WTC11 (cell line): ENCODE measurements around the gene CASKIN2. TPM values are rescaled to one million over a fixed set of nuclear protein-coding genes. Genes with fewer than 3 reads are reported as not detected.
A peak's percentile ranks its signal among the peaks of the same experiment; 100 is the strongest.

Experiments used
- E2F5 ChIP-seq: sonication (generic); formaldehyde crosslinking; IDR thresholded peaks from 2 replicates; pipeline ENCODE4 v1.8.1; 2022; ENCODE audit warnings: mild to moderate bottlenecking, moderate library complexity, missing genetic modification reagents
- ERG ChIP-seq: fragments of 250-450 bp; sonication (Bioruptor Pico); IDR thresholded peaks from 2 replicates; pipeline ENCODE4 v1.8.0; 2021; ENCODE audit warnings: mild to moderate bottlenecking
- FOXK1 ChIP-seq: sonication (generic); formaldehyde crosslinking; IDR thresholded peaks from 2 replicates; pipeline ENCODE4 v1.8.0; 2022; ENCODE audit warnings: mild to moderate bottlenecking, moderate library complexity, missing genetic modification reagents
- FOXP1 ChIP-seq: sonication (generic); formaldehyde crosslinking; IDR thresholded peaks from 2 replicates; pipeline ENCODE4 v1.8.0; 2022; ENCODE audit warnings: missing genetic modification reagents, mild to moderate bottlenecking, moderate library complexity, borderline replicate concordance
- FOXP4 ChIP-seq: sonication (generic); formaldehyde crosslinking; IDR thresholded peaks from 2 replicates; pipeline ENCODE4 v1.8.0; 2022; ENCODE audit warnings: mild to moderate bottlenecking, missing genetic modification reagents
- GRHL2 ChIP-seq: fragments of 250-450 bp; sonication (Bioruptor Pico); IDR thresholded peaks from 2 replicates; pipeline ENCODE4 v1.8.0; 2022; ENCODE audit warnings: mild to moderate bottlenecking, moderate library complexity; ENCODE audit not compliant: insufficient replicate concordance, severe bottlenecking
- GTF2I ChIP-seq: fragments of 250-450 bp; sonication (Bioruptor Pico); conservative IDR thresholded peaks from 2 replicates; pipeline ENCODE4 v1.4.0; 2021; ENCODE audit warnings: mild to moderate bottlenecking
- MLX ChIP-seq: sonication (generic); formaldehyde crosslinking; IDR thresholded peaks from 2 replicates; pipeline ENCODE4 v1.8.1; 2023; ENCODE audit warnings: mild to moderate bottlenecking, missing genetic modification reagents, moderate library complexity
- MYBL2 ChIP-seq: sonication (generic); formaldehyde crosslinking; IDR thresholded peaks from 2 replicates; pipeline ENCODE4 v1.8.1; 2023; ENCODE audit warnings: mild to moderate bottlenecking, moderate library complexity, missing genetic modification reagents
- NR1H2 ChIP-seq: sonication (generic); formaldehyde crosslinking; IDR thresholded peaks from 2 replicates; pipeline ENCODE4 v1.9.0; 2021; ENCODE audit warnings: mild to moderate bottlenecking, moderate library complexity, missing genetic modification reagents
- NR2C2 ChIP-seq: sonication (generic); formaldehyde crosslinking; IDR thresholded peaks from 2 replicates; pipeline ENCODE4 v1.8.0; 2022; ENCODE audit warnings: mild to moderate bottlenecking, missing genetic modification reagents
- RORB ChIP-seq: fragments of 250-450 bp; sonication (Bioruptor Pico); IDR thresholded peaks from 2 replicates; pipeline ENCODE4 v1.9.0; 2021; ENCODE audit warnings: mild to moderate bottlenecking
- ZMAT4 ChIP-seq: fragments of 250-450 bp; sonication (Bioruptor Pico); IDR thresholded peaks from 2 replicates; pipeline ENCODE4 v1.9.0; 2021; ENCODE audit warnings: mild to moderate bottlenecking
- ZNF121 ChIP-seq: sonication (generic); formaldehyde crosslinking; IDR thresholded peaks from 2 replicates; pipeline ENCODE4 v1.8.0; 2023; ENCODE audit warnings: missing genetic modification reagents
- ZNF263 ChIP-seq: sonication (generic); formaldehyde crosslinking; IDR thresholded peaks from 2 replicates; pipeline ENCODE4 v1.8.1; 2022; ENCODE audit warnings: low read depth, mild to moderate bottlenecking, moderate library complexity, missing genetic modification reagents
- ZNF416 ChIP-seq: fragments of 250-450 bp; sonication (Bioruptor Pico); IDR thresholded peaks from 2 replicates; pipeline ENCODE4 v1.9.0; 2021; ENCODE audit warnings: mild to moderate bottlenecking, inconsistent platforms
- ZNF423 ChIP-seq: fragments of 250-450 bp; sonication (Bioruptor Pico); IDR thresholded peaks from 2 replicates; pipeline ENCODE4 v2.1.2; 2022; ENCODE audit warnings: mild to moderate bottlenecking, moderate library complexity
- ZNF671 ChIP-seq: fragments of 250-450 bp; sonication (Bioruptor Pico); IDR thresholded peaks from 2 replicates; pipeline ENCODE4 v1.8.0; 2021; ENCODE audit warnings: mild to moderate bottlenecking
- total RNA-seq: library from RNA; stranded (reverse); gene quantifications from 3 replicates; pipeline ENCODE4 v1.2.3, GENCODE V29; 2021
- TF ChIP-seq, protein P1 (sequence below): fragments of 250-450 bp; sonication (Bioruptor Pico); IDR thresholded peaks from 2 replicates; pipeline ENCODE4 v1.9.0; 2021; ENCODE audit warnings: mild to moderate bottlenecking, borderline replicate concordance
- TF ChIP-seq, protein P2 (sequence below): sonication (generic); formaldehyde crosslinking; IDR thresholded peaks from 2 replicates; pipeline ENCODE4 v1.8.1; 2023; ENCODE audit warnings: mild to moderate bottlenecking, missing genetic modification reagents, moderate library complexity
- TF ChIP-seq, protein P3 (sequence below): sonication (generic); formaldehyde crosslinking; IDR thresholded peaks from 2 replicates; pipeline ENCODE4 v1.8.1; 2023; ENCODE audit warnings: mild to moderate bottlenecking, missing genetic modification reagents
- TF ChIP-seq, protein P4 (sequence below): sonication (generic); formaldehyde crosslinking; IDR thresholded peaks from 2 replicates; pipeline ENCODE4 v1.8.1; 2022; ENCODE audit warnings: missing genetic modification reagents, borderline replicate concordance
- TF ChIP-seq, protein P5 (sequence below): sonication (generic); formaldehyde crosslinking; conservative IDR thresholded peaks from 2 replicates; pipeline ENCODE4 v1.8.1; 2022; ENCODE audit warnings: mild to moderate bottlenecking, missing genetic modification reagents

The CASKIN2 gene
- total RNA-seq, 1 experiment from 2014 or later, result 31.9 TPM

- TF ChIP-seq, protein P1, sequence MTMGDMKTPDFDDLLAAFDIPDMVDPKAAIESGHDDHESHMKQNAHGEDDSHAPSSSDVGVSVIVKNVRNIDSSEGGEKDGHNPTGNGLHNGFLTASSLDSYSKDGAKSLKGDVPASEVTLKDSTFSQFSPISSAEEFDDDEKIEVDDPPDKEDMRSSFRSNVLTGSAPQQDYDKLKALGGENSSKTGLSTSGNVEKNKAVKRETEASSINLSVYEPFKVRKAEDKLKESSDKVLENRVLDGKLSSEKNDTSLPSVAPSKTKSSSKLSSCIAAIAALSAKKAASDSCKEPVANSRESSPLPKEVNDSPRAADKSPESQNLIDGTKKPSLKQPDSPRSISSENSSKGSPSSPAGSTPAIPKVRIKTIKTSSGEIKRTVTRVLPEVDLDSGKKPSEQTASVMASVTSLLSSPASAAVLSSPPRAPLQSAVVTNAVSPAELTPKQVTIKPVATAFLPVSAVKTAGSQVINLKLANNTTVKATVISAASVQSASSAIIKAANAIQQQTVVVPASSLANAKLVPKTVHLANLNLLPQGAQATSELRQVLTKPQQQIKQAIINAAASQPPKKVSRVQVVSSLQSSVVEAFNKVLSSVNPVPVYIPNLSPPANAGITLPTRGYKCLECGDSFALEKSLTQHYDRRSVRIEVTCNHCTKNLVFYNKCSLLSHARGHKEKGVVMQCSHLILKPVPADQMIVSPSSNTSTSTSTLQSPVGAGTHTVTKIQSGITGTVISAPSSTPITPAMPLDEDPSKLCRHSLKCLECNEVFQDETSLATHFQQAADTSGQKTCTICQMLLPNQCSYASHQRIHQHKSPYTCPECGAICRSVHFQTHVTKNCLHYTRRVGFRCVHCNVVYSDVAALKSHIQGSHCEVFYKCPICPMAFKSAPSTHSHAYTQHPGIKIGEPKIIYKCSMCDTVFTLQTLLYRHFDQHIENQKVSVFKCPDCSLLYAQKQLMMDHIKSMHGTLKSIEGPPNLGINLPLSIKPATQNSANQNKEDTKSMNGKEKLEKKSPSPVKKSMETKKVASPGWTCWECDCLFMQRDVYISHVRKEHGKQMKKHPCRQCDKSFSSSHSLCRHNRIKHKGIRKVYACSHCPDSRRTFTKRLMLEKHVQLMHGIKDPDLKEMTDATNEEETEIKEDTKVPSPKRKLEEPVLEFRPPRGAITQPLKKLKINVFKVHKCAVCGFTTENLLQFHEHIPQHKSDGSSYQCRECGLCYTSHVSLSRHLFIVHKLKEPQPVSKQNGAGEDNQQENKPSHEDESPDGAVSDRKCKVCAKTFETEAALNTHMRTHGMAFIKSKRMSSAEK (CRISPR knock-in tag), result no peak
- TF ChIP-seq ZNF263 (CRISPR knock-in tag) (no peak), RORB (CRISPR knock-in tag) (no peak), FOXK1 (CRISPR knock-in tag) (peak; percentile 90), ZNF121 (no peak), MLX (CRISPR knock-in tag) (peak; percentile 95; the same call in 1 of the 2 replicates), ZNF671 (CRISPR knock-in tag) (no peak), ZNF416 (no peak), FOXP4 (CRISPR knock-in tag) (peak; percentile 89), ZNF423 (CRISPR knock-in tag) (no peak), NR1H2 (CRISPR knock-in tag) (peak; percentile 82; the same call in 1 of the 2 replicates), FOXP1 (CRISPR knock-in tag) (peak; percentile 86), ERG (no peak), GTF2I (CRISPR knock-in tag) (no peak), NR2C2 (peak; percentile 43; the same call in 1 of the 2 replicates), MYBL2 (CRISPR knock-in tag) (no peak; the same call in none of the 2 replicates), E2F5 (CRISPR knock-in tag) (no peak), GRHL2 (no peak), ZMAT4 (CRISPR knock-in tag) (no peak)
- TF ChIP-seq, protein P2, sequence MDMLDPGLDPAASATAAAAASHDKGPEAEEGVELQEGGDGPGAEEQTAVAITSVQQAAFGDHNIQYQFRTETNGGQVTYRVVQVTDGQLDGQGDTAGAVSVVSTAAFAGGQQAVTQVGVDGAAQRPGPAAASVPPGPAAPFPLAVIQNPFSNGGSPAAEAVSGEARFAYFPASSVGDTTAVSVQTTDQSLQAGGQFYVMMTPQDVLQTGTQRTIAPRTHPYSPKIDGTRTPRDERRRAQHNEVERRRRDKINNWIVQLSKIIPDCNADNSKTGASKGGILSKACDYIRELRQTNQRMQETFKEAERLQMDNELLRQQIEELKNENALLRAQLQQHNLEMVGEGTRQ (CRISPR knock-in tag), result peak; percentile 7; the same call in 1 of the 2 replicates
- TF ChIP-seq, protein P3, sequence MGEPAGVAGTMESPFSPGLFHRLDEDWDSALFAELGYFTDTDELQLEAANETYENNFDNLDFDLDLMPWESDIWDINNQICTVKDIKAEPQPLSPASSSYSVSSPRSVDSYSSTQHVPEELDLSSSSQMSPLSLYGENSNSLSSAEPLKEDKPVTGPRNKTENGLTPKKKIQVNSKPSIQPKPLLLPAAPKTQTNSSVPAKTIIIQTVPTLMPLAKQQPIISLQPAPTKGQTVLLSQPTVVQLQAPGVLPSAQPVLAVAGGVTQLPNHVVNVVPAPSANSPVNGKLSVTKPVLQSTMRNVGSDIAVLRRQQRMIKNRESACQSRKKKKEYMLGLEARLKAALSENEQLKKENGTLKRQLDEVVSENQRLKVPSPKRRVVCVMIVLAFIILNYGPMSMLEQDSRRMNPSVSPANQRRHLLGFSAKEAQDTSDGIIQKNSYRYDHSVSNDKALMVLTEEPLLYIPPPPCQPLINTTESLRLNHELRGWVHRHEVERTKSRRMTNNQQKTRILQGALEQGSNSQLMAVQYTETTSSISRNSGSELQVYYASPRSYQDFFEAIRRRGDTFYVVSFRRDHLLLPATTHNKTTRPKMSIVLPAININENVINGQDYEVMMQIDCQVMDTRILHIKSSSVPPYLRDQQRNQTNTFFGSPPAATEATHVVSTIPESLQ (CRISPR knock-in tag), result peak; percentile 75
- TF ChIP-seq, protein P4, sequence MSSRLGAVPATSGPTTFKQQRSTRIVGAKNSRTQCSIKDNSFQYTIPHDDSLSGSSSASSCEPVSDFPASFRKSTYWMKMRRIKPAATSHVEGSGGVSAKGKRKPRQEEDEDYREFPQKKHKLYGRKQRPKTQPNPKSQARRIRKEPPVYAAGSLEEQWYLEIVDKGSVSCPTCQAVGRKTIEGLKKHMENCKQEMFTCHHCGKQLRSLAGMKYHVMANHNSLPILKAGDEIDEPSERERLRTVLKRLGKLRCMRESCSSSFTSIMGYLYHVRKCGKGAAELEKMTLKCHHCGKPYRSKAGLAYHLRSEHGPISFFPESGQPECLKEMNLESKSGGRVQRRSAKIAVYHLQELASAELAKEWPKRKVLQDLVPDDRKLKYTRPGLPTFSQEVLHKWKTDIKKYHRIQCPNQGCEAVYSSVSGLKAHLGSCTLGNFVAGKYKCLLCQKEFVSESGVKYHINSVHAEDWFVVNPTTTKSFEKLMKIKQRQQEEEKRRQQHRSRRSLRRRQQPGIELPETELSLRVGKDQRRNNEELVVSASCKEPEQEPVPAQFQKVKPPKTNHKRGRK (CRISPR knock-in tag), result peak; percentile 34; the same call in 1 of the 2 replicates
- TF ChIP-seq, protein P5, sequence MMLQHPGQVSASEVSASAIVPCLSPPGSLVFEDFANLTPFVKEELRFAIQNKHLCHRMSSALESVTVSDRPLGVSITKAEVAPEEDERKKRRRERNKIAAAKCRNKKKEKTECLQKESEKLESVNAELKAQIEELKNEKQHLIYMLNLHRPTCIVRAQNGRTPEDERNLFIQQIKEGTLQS (CRISPR knock-in tag), result peak; percentile 72; the same call in 1 of the 2 replicates
These were observed at the start of gene CASKIN2 (continued) for GRCh38 chr17:75515496-75516254.
